Ramos (cell line): Measurements from ENCODE around the gene PFKFB3.

Experiments
- in situ Hi-C: fragments of 300-500 bp; cut with MboI; formaldehyde crosslinking; loops from one replicate; pipeline ENCODE4 v1.14.3; 2022; ENCODE audit warnings: low sequenced_read_pairs; ENCODE audit not compliant: unreplicated experiment

PFKFB3 gene

DNA sequence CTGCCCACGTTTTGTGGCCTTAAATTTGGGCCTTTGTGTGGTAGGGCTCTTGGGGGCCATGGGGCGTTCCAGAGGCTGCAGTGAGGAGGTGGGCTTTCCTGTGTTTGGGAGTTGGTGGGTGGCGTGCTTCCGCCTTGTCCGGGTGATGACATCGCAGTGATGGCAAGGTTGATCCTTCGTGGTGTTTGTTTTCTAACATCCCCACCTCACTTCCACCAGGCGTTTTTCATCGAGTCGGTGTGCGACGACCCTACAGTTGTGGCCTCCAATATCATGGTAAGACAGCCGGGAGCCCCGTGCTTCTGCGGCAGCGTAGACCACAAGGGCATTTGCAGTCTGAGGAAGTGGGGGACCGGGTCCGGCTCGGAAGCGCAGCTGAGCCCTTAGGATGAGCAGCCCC is 14.2 kb downstream of the PFKFB3 start:
- in situ Hi-C loops = no loop called here

- in situ Hi-C loops = no loop called here
Measured at GRCh38 chr10:6217611-6218010, 14.9 kb downstream of the PFKFB3 start.

- in situ Hi-C loops = no loop called here
Measured at GRCh38 chr10:6218692-6219493, 16.2 kb downstream of the PFKFB3 start.

- in situ Hi-C loops = no loop called here
Measured at GRCh38 chr10:6219494-6219836, 16.7 kb downstream of the PFKFB3 start.

DNA sequence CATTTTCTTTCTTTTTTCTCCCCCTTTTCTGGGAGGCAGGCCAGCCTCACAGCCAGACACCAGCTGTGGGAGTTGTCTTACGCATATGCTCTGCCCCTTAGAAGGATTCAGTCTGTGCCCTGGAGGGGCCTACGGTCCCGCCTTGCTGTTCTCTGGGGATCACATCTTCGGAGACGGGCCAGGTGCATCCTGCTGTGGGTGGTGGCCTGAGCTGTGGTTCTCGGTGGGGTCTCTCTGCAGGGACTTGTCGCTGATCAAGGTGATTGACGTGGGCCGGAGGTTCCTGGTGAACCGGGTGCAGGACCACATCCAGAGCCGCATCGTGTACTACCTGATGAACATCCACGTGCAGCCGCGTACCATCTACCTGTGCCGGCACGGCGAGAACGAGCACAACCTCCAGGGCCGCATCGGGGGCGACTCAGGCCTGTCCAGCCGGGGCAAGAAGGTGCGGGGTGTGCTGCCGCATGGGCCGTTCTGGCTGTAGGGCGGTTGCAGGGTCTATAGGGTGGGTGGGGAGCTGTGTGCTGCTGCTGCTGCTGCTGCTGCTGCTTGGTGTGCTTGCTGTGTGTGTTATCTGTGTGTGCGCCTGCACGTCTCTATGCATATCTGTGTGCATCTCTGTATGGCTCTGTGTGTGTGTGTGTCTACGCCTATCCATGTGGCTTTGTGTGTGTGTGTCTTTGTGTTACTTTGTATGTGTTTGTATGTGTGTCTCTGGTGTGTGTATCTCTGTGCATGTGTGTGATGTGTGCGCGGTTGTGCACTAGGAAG is 17.9 kb downstream of the PFKFB3 start:
- in situ Hi-C loops = no loop called here

DNA sequence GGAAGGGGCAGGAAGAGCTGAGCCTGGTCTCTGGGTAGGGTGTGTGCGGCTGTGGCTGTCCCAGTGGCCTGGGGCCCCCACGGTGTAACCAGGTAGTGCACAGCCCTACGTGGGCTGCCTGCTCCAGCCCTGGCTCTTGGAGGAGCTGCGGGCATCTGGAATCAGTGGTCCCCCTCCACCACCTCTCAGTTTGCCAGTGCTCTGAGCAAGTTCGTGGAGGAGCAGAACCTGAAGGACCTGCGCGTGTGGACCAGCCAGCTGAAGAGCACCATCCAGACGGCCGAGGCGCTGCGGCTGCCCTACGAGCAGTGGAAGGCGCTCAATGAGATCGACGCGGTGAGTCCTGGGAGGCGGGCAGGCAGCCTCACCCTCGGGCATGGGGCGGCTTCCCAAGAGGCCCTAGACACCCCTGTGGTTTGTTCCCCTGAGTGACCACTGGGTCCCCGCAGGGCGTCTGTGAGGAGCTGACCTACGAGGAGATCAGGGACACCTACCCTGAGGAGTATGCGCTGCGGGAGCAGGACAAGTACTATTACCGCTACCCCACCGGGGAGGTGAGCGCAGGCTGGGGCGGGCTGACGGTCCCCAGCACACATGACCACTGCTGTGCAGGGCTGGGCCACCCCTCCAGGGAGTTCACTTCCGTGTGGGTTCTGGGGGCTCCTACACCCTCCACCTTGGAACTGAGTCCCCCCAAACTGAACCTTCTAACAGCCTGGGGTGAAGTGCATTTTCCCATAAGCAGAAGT is 18.6 kb downstream of the PFKFB3 start:
- in situ Hi-C loops = no loop called here

DNA sequence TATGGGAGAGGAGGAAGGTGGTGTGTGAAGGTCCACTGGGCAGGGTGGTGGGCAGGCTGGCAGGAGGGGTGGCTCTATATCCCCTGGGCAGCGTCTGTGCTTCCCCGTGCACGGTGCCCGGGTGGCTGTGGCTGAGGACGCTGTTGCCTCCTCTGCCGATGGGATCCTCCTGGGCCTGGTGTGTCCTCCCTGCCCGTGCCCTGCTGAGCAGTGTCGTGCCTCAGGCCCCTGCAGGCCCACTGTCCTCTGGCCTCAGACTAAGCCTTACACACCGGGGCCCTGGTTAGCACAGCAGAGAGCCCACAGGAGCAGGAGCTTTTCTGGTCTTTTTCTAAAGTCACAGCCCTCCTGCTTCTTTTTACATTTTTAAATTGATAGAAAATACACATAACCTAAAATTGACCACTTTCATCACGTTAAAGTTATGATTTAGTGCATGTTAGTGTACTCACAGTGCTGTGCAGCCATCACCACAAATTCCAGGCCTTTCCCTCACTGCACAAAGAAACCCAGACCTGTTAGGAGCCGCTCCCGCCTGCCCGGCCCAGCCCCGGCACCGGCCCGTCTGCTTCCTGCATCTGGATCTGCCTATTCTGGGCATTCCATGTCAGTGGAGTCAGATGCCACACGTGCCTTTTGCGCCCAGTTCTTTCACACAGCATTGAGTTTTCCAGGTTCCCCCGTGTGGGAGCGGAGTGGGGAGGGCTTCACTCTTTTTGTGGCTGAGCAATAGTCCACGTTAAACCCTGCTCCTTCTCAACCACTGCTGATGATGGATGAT is 19.4 kb downstream of the PFKFB3 start:
- in situ Hi-C loops = no loop called here

DNA sequence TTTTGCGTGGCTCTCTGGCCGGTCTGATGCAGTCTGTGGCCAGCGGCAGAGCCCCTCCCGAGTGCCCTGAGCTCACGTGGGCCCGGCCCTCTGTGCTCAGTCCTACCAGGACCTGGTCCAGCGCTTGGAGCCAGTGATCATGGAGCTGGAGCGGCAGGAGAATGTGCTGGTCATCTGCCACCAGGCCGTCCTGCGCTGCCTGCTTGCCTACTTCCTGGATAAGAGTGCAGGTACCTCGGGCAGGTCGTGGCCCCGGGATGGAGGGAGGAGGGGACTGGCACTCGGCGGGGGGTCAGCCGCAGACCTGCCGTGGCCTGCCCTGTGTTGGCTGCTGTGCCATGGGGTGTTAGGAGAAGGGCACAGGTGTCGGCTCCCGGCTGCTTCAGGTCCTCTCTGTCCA is 20.0 kb downstream of the PFKFB3 start:
- in situ Hi-C loops = no loop called here

DNA sequence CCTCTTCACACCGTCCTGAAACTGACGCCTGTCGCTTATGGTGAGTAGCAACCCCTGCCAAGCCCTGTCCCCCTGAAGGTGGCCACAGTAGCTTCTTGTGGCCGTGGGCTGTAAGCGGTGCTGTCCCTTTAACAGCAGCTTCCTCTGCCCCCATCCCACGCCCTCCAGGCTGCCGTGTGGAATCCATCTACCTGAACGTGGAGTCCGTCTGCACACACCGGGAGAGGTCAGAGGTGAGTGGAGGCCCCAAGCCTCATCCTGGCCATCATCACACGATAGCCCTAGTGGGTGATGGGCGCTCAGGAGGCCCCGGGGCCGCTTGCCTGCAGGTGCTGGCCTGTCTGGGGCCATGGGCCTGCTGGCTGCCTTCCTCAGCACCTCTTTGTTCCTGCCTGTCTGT is 21.2 kb downstream of the PFKFB3 start:
- in situ Hi-C loops = no loop called here

DNA sequence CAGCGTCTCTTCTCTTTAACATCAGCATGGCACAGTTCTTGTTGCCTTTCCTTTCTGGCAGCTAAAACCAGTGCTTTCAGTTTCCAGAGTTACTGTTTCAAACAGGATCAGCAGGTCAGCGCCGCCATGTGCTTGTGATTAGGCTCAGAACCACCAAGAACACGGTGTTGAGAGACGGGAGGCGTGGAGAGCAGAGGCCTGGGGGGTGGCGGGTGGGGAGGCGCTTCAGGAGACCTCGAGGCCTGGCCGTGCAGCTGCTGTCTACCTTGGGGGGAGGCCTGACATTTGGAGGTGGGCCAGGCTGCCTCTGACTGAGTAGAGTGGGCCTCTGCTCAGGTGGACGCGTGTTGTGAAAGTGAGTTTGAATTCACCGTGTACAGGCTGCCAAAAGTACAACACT is 22.0 kb downstream of the PFKFB3 start:
- in situ Hi-C loops = no loop called here

DNA sequence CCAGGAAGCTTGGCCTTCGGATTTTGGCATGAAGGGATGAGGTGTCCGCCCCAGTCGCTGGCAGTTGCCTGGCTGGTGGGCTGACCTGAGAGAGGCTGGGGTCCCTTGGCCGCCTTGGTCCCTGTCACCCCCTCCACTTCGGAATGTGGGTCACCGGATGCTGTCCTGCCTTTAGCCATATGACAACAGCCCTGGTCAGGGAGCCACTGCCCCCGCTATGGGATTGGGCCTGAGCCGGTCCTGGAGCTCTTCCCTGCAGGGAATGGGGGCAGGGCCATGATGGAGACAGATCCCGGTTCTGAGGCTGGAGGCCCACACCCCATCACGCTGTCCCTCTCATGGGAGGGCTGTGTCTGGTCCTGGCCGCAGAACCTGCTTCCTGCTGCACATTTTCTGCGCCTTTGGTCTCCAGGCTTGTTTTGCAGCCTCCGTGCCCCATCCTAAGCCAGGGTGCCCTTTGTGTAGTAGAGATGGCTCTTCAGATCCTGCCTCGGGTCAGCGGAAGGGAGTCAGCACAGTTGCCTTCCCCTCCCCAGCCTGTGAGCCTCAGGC is 22.6 kb downstream of the PFKFB3 start:
- in situ Hi-C loops = no loop called here

GRCh38 chr10:6226216-6226615 is 23.5 kb downstream of the PFKFB3 start:
- in situ Hi-C loops = no loop called here

DNA sequence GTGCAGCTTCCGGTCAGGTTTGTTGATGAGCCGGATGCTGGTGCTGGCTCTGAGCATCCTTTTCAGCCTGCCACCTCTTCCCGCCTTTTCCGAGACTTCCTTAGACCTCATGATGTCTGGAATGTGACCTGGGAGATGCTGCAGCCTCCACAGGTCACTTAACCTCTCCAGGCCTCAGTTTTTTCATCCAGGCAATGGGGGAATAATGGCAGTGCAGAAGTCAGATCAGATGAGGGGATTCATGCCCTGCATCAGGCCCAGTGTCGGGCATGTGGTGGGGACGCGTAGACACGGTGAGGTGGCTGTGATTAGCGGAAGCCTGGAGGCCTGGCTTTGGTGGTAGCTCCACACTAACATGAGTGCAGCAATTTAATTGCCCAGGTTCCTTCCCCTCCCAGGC is 24.6 kb downstream of the PFKFB3 start:
- in situ Hi-C loops = no loop called here

DNA sequence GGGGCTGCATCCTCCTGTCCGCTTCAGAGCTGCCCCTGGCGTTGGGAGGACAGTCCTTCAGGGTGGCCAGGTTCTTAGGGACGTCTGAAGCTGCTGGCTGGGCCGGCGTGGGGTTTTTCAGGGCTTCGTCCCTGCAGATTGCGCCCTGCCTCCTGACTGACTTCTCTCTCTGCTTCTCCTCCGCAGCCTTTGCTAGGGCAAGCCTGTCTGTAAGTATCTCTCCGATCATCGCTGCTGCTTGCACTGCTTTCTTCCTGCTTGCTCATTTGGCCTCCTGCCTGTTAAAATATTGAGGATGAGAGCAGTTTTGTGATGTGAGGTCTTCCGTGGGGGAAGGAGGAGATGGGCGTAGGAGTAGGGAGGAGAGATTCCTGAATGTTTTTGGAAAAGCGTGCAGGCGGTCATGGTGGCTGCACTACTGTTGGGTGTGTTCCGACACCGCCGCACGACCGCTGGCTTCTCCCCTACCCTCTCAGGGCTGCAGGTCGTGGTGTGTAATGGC is 25.3 kb downstream of the PFKFB3 start:
- in situ Hi-C loops = no loop called here

DNA sequence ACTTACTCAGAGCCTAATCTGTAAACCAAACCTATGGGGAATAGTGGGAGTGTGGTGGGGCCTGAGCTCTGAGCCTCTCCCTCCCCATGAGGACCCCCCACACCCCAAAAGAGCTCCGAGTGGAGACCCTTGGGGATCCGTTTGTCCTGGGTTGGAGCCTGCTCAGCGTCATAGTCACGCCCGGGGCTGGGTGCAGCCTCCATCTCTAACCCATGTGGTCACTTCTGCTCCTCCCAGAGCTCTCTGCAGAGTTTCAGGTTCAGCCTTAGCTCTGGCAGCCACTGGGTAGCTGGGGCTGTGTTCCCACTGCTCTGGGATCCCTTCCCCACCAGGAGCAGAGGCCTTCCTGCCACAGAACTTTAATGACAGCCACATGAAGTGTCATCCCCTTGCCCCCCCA is 25.9 kb downstream of the PFKFB3 start:
- in situ Hi-C loops = no loop called here

- in situ Hi-C loops = no loop called here
Measured at GRCh38 chr10:6229290-6229689, 26.6 kb downstream of the PFKFB3 start.

DNA sequence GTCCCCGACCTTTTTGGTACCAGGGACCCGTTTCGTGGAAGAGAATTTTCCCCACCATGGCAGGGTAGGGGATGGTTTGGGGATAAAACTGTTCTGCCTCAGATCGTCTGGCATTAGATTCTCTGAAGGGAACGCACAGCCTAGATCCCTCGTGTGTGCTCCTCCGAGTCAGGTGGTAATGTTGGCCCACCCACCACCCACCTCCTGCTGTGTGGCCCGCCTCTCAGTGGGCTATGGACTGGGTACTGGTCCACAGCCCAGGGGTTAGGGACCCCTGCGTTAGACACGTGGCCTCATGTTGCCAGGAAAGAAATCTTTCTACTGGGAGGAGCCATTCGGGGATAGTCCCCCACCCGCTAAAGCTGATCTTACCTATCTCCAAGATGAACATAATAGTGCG is 27.0 kb downstream of the PFKFB3 start:
- in situ Hi-C loops = no loop called here

- in situ Hi-C loops = no loop called here
Measured at GRCh38 chr10:6230315-6230714, 27.6 kb downstream of the PFKFB3 start.

- in situ Hi-C loops = no loop called here
Measured at GRCh38 chr10:6231146-6231545, 28.4 kb downstream of the PFKFB3 start.

GRCh38 chr10:6231730-6232129 is 29.0 kb downstream of the PFKFB3 start:
- in situ Hi-C loops = no loop called here
